A549 (cell line): Measurements from ENCODE around the gene SCART1. TPM values are rescaled to one million over a fixed set of nuclear protein-coding genes. Genes with fewer than 3 reads are reported as not detected.

Experiments
- ATAC-seq, 2 experiments: fragments of 200-7000 bp in 1 of 2; fragments of >200 bp in 1 of 2; cut with Nextera tagmentation in 1 of 2; cut with Tn5 transposase in 1 of 2; 3 replicates each; pipeline versions ENCODE4 v1.8.0 to v1.9.1; 2018 to 2020; ENCODE audit warnings: mild to moderate bottlenecking in 1 of 2, moderate library complexity in 1 of 2
- CTCF ChIA-PET: fragments of 300-600 bp; sonication (Branson Sonifier 250); formaldehyde crosslinking; extraction: SDS; loops from one replicate; lab custom pipeline; 2021; ENCODE audit warnings: antibody characterized with exemption, inconsistent platforms; lab: Yijun Ruan, JAX
- POLR2A ChIA-PET: fragments of 350-600 bp; formaldehyde crosslinking; extraction: SDS; loops from one replicate; lab custom pipeline; 2021; ENCODE audit warnings: antibody characterized with exemption, inconsistent platforms; lab: Yijun Ruan, JAX
- DNase-seq, 2 experiments: peaks; one replicate each; pipeline versions ENCODE4 v3.0.0 to v3.0.0-alpha.2; 2011 to 2016; ENCODE audit warnings: low read depth in 1 of 2, low spot score in 1 of 2
- FAIRE-seq: peaks from 2 replicates; lab custom pipeline; 2011; peaks lifted over from hg19 to GRCh38; lab: Jason Lieb, UNC
- H3K27ac ChIP-seq, 2 experiments: fragments of >200 bp; sonication (Bioruptor Twin); formaldehyde crosslinking; 3 replicates each; pipeline ENCODE4 v1.5.1; 2016 to 2017
- H3K4me1 ChIP-seq: fragments of >200 bp; sonication (Bioruptor Twin); formaldehyde crosslinking; 3 replicates; pipeline ENCODE4 v1.6.1; 2016
- H3K4me2 ChIP-seq: fragments of >200 bp; sonication (Bioruptor Twin); formaldehyde crosslinking; 3 replicates; pipeline ENCODE4 v1.6.1; 2016
- H3K4me3 ChIP-seq: fragments of >200 bp; sonication (Bioruptor Twin); formaldehyde crosslinking; 3 replicates; pipeline ENCODE4 v1.5.1; 2016
- H3K9me3 ChIP-seq: fragments of >200 bp; sonication (Bioruptor Twin); formaldehyde crosslinking; 3 replicates; pipeline ENCODE4 v1.6.1; 2016
- CBX8 ChIP-seq: fragments of 200-600 bp; sonication (generic); IDR thresholded peaks from 2 replicates; pipeline ENCODE4 v1.6.1; 2016
- CHD2 ChIP-seq: fragments of 150-350 bp; IDR thresholded peaks from 2 replicates; pipeline ENCODE4 v1.6.1; 2014; ENCODE audit warnings: low read length; ENCODE audit not compliant: partially characterized antibody
- CTCF ChIP-seq: fragments of >200 bp; sonication (Bioruptor Twin); formaldehyde crosslinking; IDR thresholded peaks from 3 replicates; pipeline ENCODE4 v1.5.1; 2016
- EHF ChIP-seq: fragments of 250-450 bp; sonication (Bioruptor Pico); IDR thresholded peaks from 2 replicates; pipeline ENCODE4 v1.5.0; 2020; ENCODE audit warnings: mild to moderate bottlenecking
- EP300 ChIP-seq, 2 experiments: fragments of >200 bp; sonication (Bioruptor Twin); formaldehyde crosslinking; IDR thresholded peaks; 2 replicates in 1 of 2; 3 replicates in 1 of 2; pipeline ENCODE4 v1.6.1; 2016 to 2017
- ESRRA ChIP-seq: fragments of 150-350 bp; IDR thresholded peaks from 2 replicates; pipeline ENCODE4 v1.6.1; 2014; ENCODE audit warnings: mild to moderate bottlenecking, low read length, borderline replicate concordance
- FOSB ChIP-seq: fragments of 250-450 bp; sonication (Bioruptor Pico); IDR thresholded peaks from 2 replicates; pipeline ENCODE4 v1.5.0; 2020; ENCODE audit warnings: mild to moderate bottlenecking, moderate library complexity
- GATA3 ChIP-seq: IDR thresholded peaks from 2 replicates; pipeline ENCODE4 v1.6.1; 2012; ENCODE audit warnings: borderline replicate concordance
- HDAC2 ChIP-seq: fragments of 200-600 bp; sonication (generic); IDR thresholded peaks from 2 replicates; pipeline ENCODE4 v1.6.1; 2016
- HEYL ChIP-seq: fragments of 250-450 bp; sonication (Bioruptor Pico); IDR thresholded peaks from 2 replicates; pipeline ENCODE4 v1.8.0; 2021; ENCODE audit warnings: mild to moderate bottlenecking, moderate library complexity
- HMGXB4 ChIP-seq: fragments of 250-450 bp; sonication (Bioruptor Pico); IDR thresholded peaks from 2 replicates; pipeline ENCODE4 v1.5.0; 2021; ENCODE audit warnings: mild to moderate bottlenecking, moderate library complexity, borderline replicate concordance
- HOXA7 ChIP-seq: fragments of 250-450 bp; sonication (Bioruptor Pico); IDR thresholded peaks from 2 replicates; pipeline ENCODE4 v1.5.0; 2020; ENCODE audit warnings: mild to moderate bottlenecking, moderate library complexity
- HOXB13 ChIP-seq: fragments of 250-450 bp; sonication (Bioruptor Pico); IDR thresholded peaks from 2 replicates; pipeline ENCODE4 v1.5.0; 2020; ENCODE audit warnings: low read depth, mild to moderate bottlenecking, moderate library complexity
- JUN ChIP-seq, 2 experiments: fragments of >200 bp; sonication (Bioruptor Twin); formaldehyde crosslinking; IDR thresholded peaks; 2 replicates in 1 of 2; 3 replicates in 1 of 2; pipeline ENCODE4 v1.6.1; 2016 to 2017
- JUNB ChIP-seq: fragments of >200 bp; sonication (Bioruptor Twin); formaldehyde crosslinking; IDR thresholded peaks from 2 replicates; pipeline ENCODE4 v1.6.1; 2016
- KDM1A ChIP-seq: fragments of 200-600 bp; sonication (generic); IDR thresholded peaks from 2 replicates; pipeline ENCODE4 v1.6.1; 2016; ENCODE audit warnings: low read depth, mild to moderate bottlenecking
- MAZ ChIP-seq: fragments of 150-350 bp; IDR thresholded peaks from 2 replicates; pipeline ENCODE4 v1.6.1; 2014; ENCODE audit warnings: antibody characterized with exemption, low read depth, low read length, borderline replicate concordance
- NFE2L2 ChIP-seq: fragments of 150-350 bp; conservative IDR thresholded peaks from 2 replicates; pipeline ENCODE4 v1.6.1; 2014; ENCODE audit warnings: low read length
- RAD21 ChIP-seq, 2 experiments: fragments of >200 bp in 1 of 2; sonication (Bioruptor Twin) in 1 of 2; formaldehyde crosslinking in 1 of 2; IDR thresholded peaks in 1 of 2; conservative IDR thresholded peaks in 1 of 2; 2 replicates in 1 of 2; 3 replicates in 1 of 2; pipeline ENCODE4 v1.6.1; 2012 to 2018; ENCODE audit warnings: inconsistent platforms in 1 of 2
- RNF2 ChIP-seq: fragments of 200-600 bp; sonication (generic); IDR thresholded peaks from 2 replicates; pipeline ENCODE4 v1.6.1; 2016; ENCODE audit warnings: low read depth, mild to moderate bottlenecking, antibody characterized with exemption, moderate library complexity, borderline replicate concordance
- SREBF2 ChIP-seq: fragments of 450-650 bp; IDR thresholded peaks from 2 replicates; pipeline ENCODE4 v1.6.1; 2014; ENCODE audit warnings: mild to moderate bottlenecking, moderate library complexity
- TP53 ChIP-seq: fragments of 250-450 bp; sonication (Bioruptor Pico); IDR thresholded peaks from 2 replicates; pipeline ENCODE4 v1.5.0; 2021; ENCODE audit warnings: mild to moderate bottlenecking, moderate library complexity
- ZC3H11A ChIP-seq: fragments of 450-650 bp; IDR thresholded peaks from 2 replicates; pipeline ENCODE4 v1.6.1; 2014; ENCODE audit warnings: antibody characterized with exemption, mild to moderate bottlenecking
- ZNF302 ChIP-seq: fragments of 250-450 bp; sonication (Bioruptor Pico); IDR thresholded peaks from 2 replicates; pipeline ENCODE4 v1.9.0; 2021; ENCODE audit warnings: inconsistent platforms, mild to moderate bottlenecking, moderate library complexity
- WGBS: methylation state at CpG from one replicate; pipeline ENCODE4 v1.1.6; 2017; ENCODE audit errors: missing lambda C conversion rate; 5-methylcytosine and 5-hydroxymethylcytosine counted together
- polyA plus RNA-seq, 4 experiments: library from polyadenylated mRNA; depleted of rRNA in 3 of 4; stranded (reverse); fragments of >200 nt; fragmentation: RNase III in 1 of 4; extraction: RNeasy Plus Mini Kit Qiagen cat#74134 plus additional on column Dnase treatment in 1 of 4; gene quantifications; 2 replicates in 3 of 4; 3 replicates in 1 of 4; pipeline ENCODE4 v1.2.3, GENCODE V29; 2011 to 2017
- TF ChIP-seq, protein P1 (sequence below): IDR thresholded peaks from 2 replicates; pipeline ENCODE4 v1.6.1; 2012; ENCODE audit warnings: low read depth, borderline replicate concordance
- TF ChIP-seq, protein P2 (sequence below): fragments of 450-650 bp; IDR thresholded peaks from 2 replicates; pipeline ENCODE4 v1.6.1; 2014; ENCODE audit warnings: antibody characterized with exemption

Gene SCART1
- polyA plus RNA-seq, 2 of the 4 experiments (the other 2 are of a cell fraction): 0.37 to 0.96 TPM

- ATAC-seq: no peak
- Histone ChIP-seq H3K4me3 (no peak overlapping the region), H3K4me2 (no peak overlapping the region), H3K9me3 (no peaks in the 10 kb centered on the region), H3K4me1 (peaks cover 7% of the 10 kb centered on the region; the same call in 2 of the 3 replicates), H3K27ac (no peak overlapping the region)
- TF ChIP-seq ZNF302 (CRISPR knock-in tag) (no peak), NFE2L2 (no peak), CBX8 (no peak), ESRRA (no peak), EHF (CRISPR knock-in tag) (no peak), HOXA7 (CRISPR knock-in tag) (no peak), MAZ (no peak), JUN (IDR thresholded peaks at IDR 0.05) (no peak), CTCF (no peak), HOXB13 (CRISPR knock-in tag) (no peak)
- TF ChIP-seq, protein P1, sequence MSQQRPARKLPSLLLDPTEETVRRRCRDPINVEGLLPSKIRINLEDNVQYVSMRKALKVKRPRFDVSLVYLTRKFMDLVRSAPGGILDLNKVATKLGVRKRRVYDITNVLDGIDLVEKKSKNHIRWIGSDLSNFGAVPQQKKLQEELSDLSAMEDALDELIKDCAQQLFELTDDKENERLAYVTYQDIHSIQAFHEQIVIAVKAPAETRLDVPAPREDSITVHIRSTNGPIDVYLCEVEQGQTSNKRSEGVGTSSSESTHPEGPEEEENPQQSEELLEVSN: no peak
- TF ChIP-seq, protein P2, sequence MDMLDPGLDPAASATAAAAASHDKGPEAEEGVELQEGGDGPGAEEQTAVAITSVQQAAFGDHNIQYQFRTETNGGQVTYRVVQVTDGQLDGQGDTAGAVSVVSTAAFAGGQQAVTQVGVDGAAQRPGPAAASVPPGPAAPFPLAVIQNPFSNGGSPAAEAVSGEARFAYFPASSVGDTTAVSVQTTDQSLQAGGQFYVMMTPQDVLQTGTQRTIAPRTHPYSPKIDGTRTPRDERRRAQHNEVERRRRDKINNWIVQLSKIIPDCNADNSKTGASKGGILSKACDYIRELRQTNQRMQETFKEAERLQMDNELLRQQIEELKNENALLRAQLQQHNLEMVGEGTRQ: no peak
- ChIA-PET CTCF (interaction anchor here (2.9 to 3.8 kb wide), 2 partner anchors 18 to 90 kb away, joined by 10 to 23 read pairs; no protein-coding TSS in a partner anchor), POLR2A (no interaction called here)
- WGBS: 89% methylated on average over 34 of the region's 34 CpGs
- DNase-seq: no peak
- FAIRE-seq: no peak
These were observed 34.4 kb upstream of the SCART1 start for GRCh38 chr10:133419211-133419950.

DNA sequence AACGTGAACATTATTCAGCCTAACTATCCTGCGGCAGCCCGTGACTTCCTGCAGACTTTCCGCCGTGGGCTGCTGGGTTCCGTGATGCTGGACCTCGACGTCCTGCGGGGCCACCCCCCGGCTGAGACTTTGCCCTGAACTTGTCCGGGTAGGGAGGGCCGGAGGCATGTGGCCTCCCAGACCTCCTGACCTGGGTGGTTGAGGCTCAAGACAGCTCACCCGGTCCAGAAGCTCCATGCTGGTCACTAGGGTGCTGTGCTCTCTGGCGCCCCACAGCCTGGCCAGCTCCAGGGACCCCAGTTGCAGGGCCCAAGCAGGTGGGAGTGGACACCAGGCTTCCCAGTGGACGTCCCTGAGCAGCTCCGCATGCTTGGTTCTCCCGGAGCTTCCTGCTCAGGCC, 33.7 kb upstream of the SCART1 start:
- Histone ChIP-seq H3K4me1 (peaks cover 7% of the 10 kb centered on the region; the same call in 2 of the 3 replicates), H3K4me2 (no peak overlapping the region), H3K9me3 (no peaks in the 10 kb centered on the region), H3K27ac (no peak overlapping the region), H3K4me3 (no peak overlapping the region)
- ATAC-seq: no peak
- DNase-seq: no peak
- no peak for FAIRE-seq
- WGBS: 92% methylated on average over 15 of the region's 17 CpGs
- ChIA-PET POLR2A (no interaction called here), CTCF (interaction anchor here (1.0 to 3.8 kb wide), 4 partner anchors 8 to 100 kb away, joined by 4 to 23 read pairs (median 8); no protein-coding TSS in a partner anchor)
- TF ChIP-seq HEYL (CRISPR knock-in tag): no peak
- TF ChIP-seq TP53 (CRISPR knock-in tag): no peak
- no peak for TF ChIP-seq RAD21 (conservative IDR thresholded peaks at IDR 0.05 in 1 of 2, IDR thresholded peaks at IDR 0.05 in 1 of 2)
- TF ChIP-seq HDAC2: no peak
- TF ChIP-seq MAZ: no peak
- no peak for TF ChIP-seq KDM1A
- TF ChIP-seq HMGXB4 (CRISPR knock-in tag): no peak
- no peak for TF ChIP-seq JUN (IDR thresholded peaks at IDR 0.05)
- no peak for TF ChIP-seq CHD2
- no peak for TF ChIP-seq RNF2
- TF ChIP-seq GATA3: no peak
- TF ChIP-seq FOSB (CRISPR knock-in tag): no peak
- no peak for TF ChIP-seq HOXB13 (CRISPR knock-in tag)
- no peak for TF ChIP-seq EP300 (IDR thresholded peaks at IDR 0.05)
- TF ChIP-seq ZC3H11A: no peak
- no peak for TF ChIP-seq JUNB
- TF ChIP-seq EHF (CRISPR knock-in tag): no peak
- TF ChIP-seq SREBF2: no peak
